Measurements from ENCODE around the gene IL12RB2. TPM values are rescaled to one million over a fixed set of nuclear protein-coding genes. Genes with fewer than 3 reads are reported as not detected.

Gene IL12RB2
- total RNA-seq, 1 experiment from 2014 or later = 0.22 TPM

- no peak overlapping the region for H3K27ac ChIP-seq (ENCODE audit: low read depth, low read length)
Observed at GRCh38 chr1:67338642-67339041, 31.0 kb downstream of the IL12RB2 start.

GRCh38 chr1:67339623-67340343 is 32.1 kb downstream of the IL12RB2 start:
- H3K27me3 ChIP-seq (ENCODE audit: insufficient read depth, low read length) = no peaks in the 10 kb centered on the region
- H3K27ac ChIP-seq (ENCODE audit: low read depth, low read length) = no peak overlapping the region
- no peak overlapping the region for H2AFZ ChIP-seq (ENCODE audit: low read depth, low read length, poor library complexity, severe bottlenecking)
- H3K9ac ChIP-seq (ENCODE audit: low read length) = no peak overlapping the region
- H3K4me1 ChIP-seq (ENCODE audit: control insufficient read depth in 1 of 2, insufficient read depth in 2 of 2, low read length in 2 of 2) = peaks cover 0 to 11% of the 10 kb centered on the region in 2 experiments; a peak in 2 of 4 replicates
- intact Hi-C loops (cut with micrococcal nuclease) = no loop called here
- ChIA-PET CTCF (interaction anchor here (1.0 to 1.6 kb wide), 3 partner anchors 8 to 344 kb away, joined by 3 to 4 read pairs (median 3); no protein-coding TSS in a partner anchor), RAD21 (ENCODE audit: low non-redundant PET in 1 of 2, low total read pairs in 2 of 2, uncharacterized antibody in 2 of 2, unreplicated experiment in 2 of 2) (interaction anchor here in 1 of 2 experiments (0.6 kb wide), 1 partner anchor 128 kb away, joined by 3 read pairs; no protein-coding TSS in a partner anchor), POLR2A (no interaction called here)
- H3K4me2 ChIP-seq (ENCODE audit: low read length) = peak overlapping the region; percentile 17; the same call in 1 of the 2 replicates
- no TSS peak for BruUV-seq (replicated peaks)
- no peak overlapping the region for H3K4me3 ChIP-seq (replicated peaks in 1 of 2; ENCODE audit: low read depth in 1 of 2, low read length in 2 of 2)
- no peaks in the 10 kb centered on the region for H3K9me2 ChIP-seq (ENCODE audit: insufficient read depth)
- H3K36me3 ChIP-seq (ENCODE audit: control insufficient read depth in 1 of 2, insufficient read depth in 2 of 2, low read length in 2 of 2) = no peaks in the 10 kb centered on the region
- H3K9me3 ChIP-seq (ENCODE audit: control insufficient read depth in 1 of 2, insufficient read depth in 1 of 2, low read depth in 1 of 2, low read length in 2 of 2) = no peaks in the 10 kb centered on the region
- no peak for DNase-seq (ENCODE audit: low read depth, low spot score)
- no peaks in the 10 kb centered on the region for H3K79me2 ChIP-seq (ENCODE audit: insufficient read depth, low read length)
- no peaks in the 10 kb centered on the region for H4K20me1 ChIP-seq (ENCODE audit: insufficient read depth)
- ATAC-seq = no peak
- TF ChIP-seq YY1 (IDR thresholded peaks at IDR 0.05; ENCODE audit: extremely low read depth, insufficient replicate concordance, low read depth, low read length) (no peak), EZH2phosphoT487 (IDR thresholded peaks at IDR 0.05; ENCODE audit: borderline replicate concordance) (no peak), ZBTB33 (IDR thresholded peaks at IDR 0.05; ENCODE audit: extremely low read depth, insufficient replicate concordance, low read length) (no peak), SRF (IDR thresholded peaks at IDR 0.05; ENCODE audit: low read depth) (no peak), SIN3A (IDR thresholded peaks at IDR 0.05; ENCODE audit: low read depth) (no peak), JUND (IDR thresholded peaks at IDR 0.05) (no peak), SP1 (IDR thresholded peaks at IDR 0.05; ENCODE audit: low read depth) (no peak), POLR2AphosphoS5 (IDR thresholded peaks at IDR 0.05; ENCODE audit: low read depth, low read length) (no peak), REST (IDR thresholded peaks at IDR 0.05; ENCODE audit: low read depth) (no peak)

More at GRCh38 chr1:67338642-67339041, 31.0 kb downstream of the IL12RB2 start:
- Histone ChIP-seq H3K4me3 (replicated peaks in 1 of 2; ENCODE audit: low read depth in 1 of 2, low read length in 2 of 2) (no peak overlapping the region), H2AFZ (ENCODE audit: low read depth, low read length, poor library complexity, severe bottlenecking) (no peak overlapping the region), H3K79me2 (ENCODE audit: insufficient read depth, low read length) (no peaks in the 10 kb centered on the region), H3K4me2 (ENCODE audit: low read length) (no peak overlapping the region), H3K9me2 (ENCODE audit: insufficient read depth) (no peaks in the 10 kb centered on the region), H3K9ac (ENCODE audit: low read length) (no peak overlapping the region), H4K20me1 (ENCODE audit: insufficient read depth) (no peaks in the 10 kb centered on the region), H3K9me3 (ENCODE audit: control insufficient read depth in 1 of 2, insufficient read depth in 1 of 2, low read depth in 1 of 2, low read length in 2 of 2) (no peaks in the 10 kb centered on the region), H3K27me3 (ENCODE audit: insufficient read depth, low read length) (no peaks in the 10 kb centered on the region), H3K4me1 (ENCODE audit: control insufficient read depth in 1 of 2, insufficient read depth in 2 of 2, low read length in 2 of 2) (peaks cover 0 to 11% of the 10 kb centered on the region in 2 experiments; a peak in 2 of 4 replicates), H3K36me3 (ENCODE audit: control insufficient read depth in 1 of 2, insufficient read depth in 2 of 2, low read length in 2 of 2) (no peaks in the 10 kb centered on the region)
- no peak for DNase-seq (ENCODE audit: low read depth, low spot score)
- ChIA-PET CTCF (no interaction called here), POLR2A (no interaction called here), RAD21 (ENCODE audit: low non-redundant PET in 1 of 2, low total read pairs in 2 of 2, uncharacterized antibody in 2 of 2, unreplicated experiment in 2 of 2) (no interaction called here)
- no peak for TF ChIP-seq JUND (IDR thresholded peaks at IDR 0.05)
- no peak for TF ChIP-seq POLR2AphosphoS5 (IDR thresholded peaks at IDR 0.05; ENCODE audit: low read depth, low read length)
- no peak for TF ChIP-seq ZFX (IDR thresholded peaks at IDR 0.05)
- TF ChIP-seq EZH2 (IDR thresholded peaks at IDR 0.05) = no peak
- intact Hi-C loops (cut with micrococcal nuclease) = no loop called here
- ATAC-seq = no peak
- BruUV-seq (replicated peaks) = no TSS peak
